ENCODE data around the gene FKBP9. TPM values are rescaled to one million over a fixed set of nuclear protein-coding genes. Genes with fewer than 3 reads are reported as not detected.

FKBP9 gene
- total and polyA plus RNA-seq, 4 donors, result 55.0 to 193 (median 88.9) TPM

DNA sequence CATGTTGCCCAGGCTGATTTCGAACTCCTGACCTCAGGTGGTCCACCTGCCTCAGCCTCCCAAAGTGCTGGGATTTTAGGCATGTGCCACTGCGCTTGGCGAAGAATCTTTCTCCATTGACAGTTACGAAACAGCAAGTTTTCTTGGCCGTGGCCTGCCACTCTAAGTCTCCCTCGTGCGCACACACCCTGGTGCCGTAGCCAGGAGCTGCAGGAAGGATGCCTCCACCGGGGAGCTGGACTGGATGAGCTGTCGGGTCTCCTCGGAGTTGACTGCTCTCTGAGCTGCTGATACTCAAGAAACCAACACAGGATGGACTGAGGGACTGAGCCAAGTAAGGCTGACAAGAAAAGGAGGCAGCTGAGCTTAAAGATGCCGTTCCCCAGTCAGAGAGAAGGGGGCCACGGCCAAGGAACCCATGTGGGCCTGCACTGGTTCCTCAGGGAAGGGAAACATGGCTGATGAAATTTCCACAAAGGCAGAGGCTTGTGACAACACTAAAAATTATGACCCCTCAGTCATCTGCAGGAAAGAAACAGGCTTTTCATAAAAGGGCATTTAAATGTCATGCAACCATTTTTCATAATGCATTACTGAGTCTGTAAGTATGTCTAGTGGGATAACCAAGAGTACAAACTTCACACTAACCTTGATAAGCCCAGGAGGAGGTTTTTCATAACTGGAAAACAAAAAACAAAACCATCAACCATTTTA is 27.7 kb upstream of the FKBP9 start:
- H3K4me3 ChIP-seq (ENCODE audit: low read length in 2 of 2), result no peak overlapping the region
- no peaks in the 10 kb centered on the region for H3K4me1 ChIP-seq (ENCODE audit: control insufficient read depth in 1 of 2, insufficient read depth in 2 of 2, low read length in 2 of 2)
- intact Hi-C loops (cut with DNase I), result no loop called here
- DNase-seq (no peak), ATAC-seq (ENCODE audit: low FRiP score) (no peak)
- H3K27ac ChIP-seq (ENCODE audit: low read depth in 1 of 2, low read length in 2 of 2), result no peak overlapping the region
- no peaks in the 10 kb centered on the region for H3K27me3 ChIP-seq (ENCODE audit: control insufficient read depth in 1 of 2, insufficient read depth in 2 of 2, low read length in 1 of 2)
- H3K36me3 ChIP-seq (ENCODE audit: control insufficient read depth in 1 of 2, insufficient read depth in 2 of 2, low read length in 1 of 2), result peaks cover 4 to 8% of the 10 kb centered on the region in 2 donors
- H3K9me3 ChIP-seq (ENCODE audit: control insufficient read depth, low read length), result no peaks in the 10 kb centered on the region
- WGBS, 2 donors, result 80 to 81% methylated on average over 13 of the region's 13 CpGs

DNA sequence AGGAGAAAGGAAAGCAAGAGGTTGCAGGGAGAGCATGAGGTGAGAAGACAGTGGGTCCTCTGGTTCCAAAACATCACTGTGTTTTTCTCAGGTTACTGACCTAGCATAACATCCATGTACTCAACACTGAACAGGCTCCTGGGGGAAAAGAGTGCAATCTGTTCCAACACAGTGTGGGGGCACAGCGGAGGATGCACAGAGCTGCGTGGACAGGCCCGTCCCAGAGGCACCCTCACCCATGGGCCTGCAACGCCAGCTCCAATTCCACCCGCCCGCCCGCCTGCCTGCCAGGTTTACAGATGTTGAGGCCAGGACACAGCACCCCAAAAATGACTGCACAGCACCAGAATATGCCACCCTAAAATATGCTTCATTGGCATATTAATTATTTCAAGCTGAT is 26.9 kb upstream of the FKBP9 start:
- no peak overlapping the region for H3K4me3 ChIP-seq (ENCODE audit: low read length in 2 of 2)
- H3K36me3 ChIP-seq (ENCODE audit: control insufficient read depth in 1 of 2, insufficient read depth in 2 of 2, low read length in 1 of 2), result peaks cover 4 to 8% of the 10 kb centered on the region in 2 donors
- H3K4me1 ChIP-seq (ENCODE audit: control insufficient read depth in 1 of 2, insufficient read depth in 2 of 2, low read length in 2 of 2), result no peaks in the 10 kb centered on the region
- no peaks in the 10 kb centered on the region for H3K9me3 ChIP-seq (ENCODE audit: control insufficient read depth, low read length)
- intact Hi-C loops (cut with DNase I), result no loop called here
- no peaks in the 10 kb centered on the region for H3K27me3 ChIP-seq (ENCODE audit: control insufficient read depth in 1 of 2, insufficient read depth in 2 of 2, low read length in 1 of 2)
- ATAC-seq (ENCODE audit: low FRiP score) (no peak), DNase-seq (no peak)
- WGBS, 2 donors, result 90 to 91% methylated on average over 7 of the region's 7 CpGs
- H3K27ac ChIP-seq (ENCODE audit: low read depth in 1 of 2, low read length in 2 of 2), result no peak overlapping the region

DNA sequence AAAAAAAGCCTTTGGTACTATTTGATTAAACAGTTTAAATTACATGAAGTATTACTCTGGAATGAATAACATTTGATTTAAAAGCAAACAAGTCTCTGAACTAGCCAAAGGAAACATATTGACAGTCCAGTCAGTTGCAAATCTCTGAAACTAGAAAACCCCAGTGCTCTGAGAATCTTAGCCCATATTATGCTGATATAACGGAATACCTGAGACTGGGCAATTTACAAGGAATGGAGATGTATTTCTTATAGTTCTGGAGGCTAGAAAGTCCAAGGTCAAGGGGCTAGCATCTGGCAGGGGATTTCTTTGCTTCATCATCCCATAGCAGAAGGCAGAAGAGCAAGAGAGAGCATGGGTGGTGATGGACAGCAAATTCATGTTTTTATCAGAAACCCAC is 21.7 kb upstream of the FKBP9 start:
- Histone ChIP-seq H3K4me3 (ENCODE audit: low read length in 2 of 2) (no peak overlapping the region), H3K27me3 (ENCODE audit: control insufficient read depth in 1 of 2, insufficient read depth in 2 of 2, low read length in 1 of 2) (no peaks in the 10 kb centered on the region), H3K4me1 (ENCODE audit: control insufficient read depth in 1 of 2, insufficient read depth in 2 of 2, low read length in 2 of 2) (peaks cover 7 to 8% of the 10 kb centered on the region in 2 donors), H3K27ac (ENCODE audit: low read depth in 1 of 2, low read length in 2 of 2) (no peak overlapping the region), H3K9me3 (ENCODE audit: control insufficient read depth, low read length) (no peaks in the 10 kb centered on the region), H3K36me3 (ENCODE audit: control insufficient read depth in 1 of 2, insufficient read depth in 2 of 2, low read length in 1 of 2) (peaks cover 0 to 5% of the 10 kb centered on the region in 2 donors)
- intact Hi-C loops (cut with DNase I), result loop anchor here in 1 of 2 donors (5.0 kb wide), 1 partner anchor 43 kb away; the partner anchor contains the start of gene KBTBD2
- DNase-seq (no peak), ATAC-seq (ENCODE audit: low FRiP score) (no peak)
- WGBS, 2 donors, result 48 to 67% methylated on average over 1 of the region's 1 CpG

DNA sequence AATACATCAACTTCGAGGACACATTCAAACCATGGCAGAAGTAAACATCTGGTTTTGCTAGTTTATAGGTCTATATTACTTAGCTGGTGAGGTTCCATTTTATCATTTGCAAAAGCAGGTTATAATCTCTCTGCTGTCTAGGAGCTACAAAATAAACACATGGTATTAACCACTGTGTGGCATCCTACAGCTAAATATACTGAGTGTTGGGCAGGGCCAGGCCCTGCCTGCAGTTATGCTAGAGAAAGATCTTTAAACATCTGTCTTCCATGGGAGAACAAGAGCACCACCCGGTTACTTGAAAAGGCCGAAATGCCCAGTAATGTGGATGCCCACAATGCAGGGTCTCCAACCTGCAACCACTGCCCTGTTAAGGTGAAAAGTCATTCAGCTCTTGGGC is 20.6 kb upstream of the FKBP9 start:
- Histone ChIP-seq H3K27me3 (ENCODE audit: control insufficient read depth in 1 of 2, insufficient read depth in 2 of 2, low read length in 1 of 2) (no peaks in the 10 kb centered on the region), H3K4me1 (ENCODE audit: control insufficient read depth in 1 of 2, insufficient read depth in 2 of 2, low read length in 2 of 2) (peaks cover 7 to 8% of the 10 kb centered on the region in 2 donors), H3K9me3 (ENCODE audit: control insufficient read depth, low read length) (no peaks in the 10 kb centered on the region), H3K4me3 (ENCODE audit: low read length in 2 of 2) (no peak overlapping the region), H3K36me3 (ENCODE audit: control insufficient read depth in 1 of 2, insufficient read depth in 2 of 2, low read length in 1 of 2) (peaks cover 0 to 2% of the 10 kb centered on the region in 2 donors), H3K27ac (ENCODE audit: low read depth in 1 of 2, low read length in 2 of 2) (no peak overlapping the region)
- 65 to 73% methylated on average over 3 of the region's 3 CpGs for WGBS, 2 donors
- intact Hi-C loops (cut with DNase I), result loop anchor here in 1 of 2 donors (5.0 kb wide), 1 partner anchor 44 kb away; the partner anchor contains the start of gene KBTBD2
- ATAC-seq (ENCODE audit: low FRiP score), result no peak
- no peak for DNase-seq

DNA sequence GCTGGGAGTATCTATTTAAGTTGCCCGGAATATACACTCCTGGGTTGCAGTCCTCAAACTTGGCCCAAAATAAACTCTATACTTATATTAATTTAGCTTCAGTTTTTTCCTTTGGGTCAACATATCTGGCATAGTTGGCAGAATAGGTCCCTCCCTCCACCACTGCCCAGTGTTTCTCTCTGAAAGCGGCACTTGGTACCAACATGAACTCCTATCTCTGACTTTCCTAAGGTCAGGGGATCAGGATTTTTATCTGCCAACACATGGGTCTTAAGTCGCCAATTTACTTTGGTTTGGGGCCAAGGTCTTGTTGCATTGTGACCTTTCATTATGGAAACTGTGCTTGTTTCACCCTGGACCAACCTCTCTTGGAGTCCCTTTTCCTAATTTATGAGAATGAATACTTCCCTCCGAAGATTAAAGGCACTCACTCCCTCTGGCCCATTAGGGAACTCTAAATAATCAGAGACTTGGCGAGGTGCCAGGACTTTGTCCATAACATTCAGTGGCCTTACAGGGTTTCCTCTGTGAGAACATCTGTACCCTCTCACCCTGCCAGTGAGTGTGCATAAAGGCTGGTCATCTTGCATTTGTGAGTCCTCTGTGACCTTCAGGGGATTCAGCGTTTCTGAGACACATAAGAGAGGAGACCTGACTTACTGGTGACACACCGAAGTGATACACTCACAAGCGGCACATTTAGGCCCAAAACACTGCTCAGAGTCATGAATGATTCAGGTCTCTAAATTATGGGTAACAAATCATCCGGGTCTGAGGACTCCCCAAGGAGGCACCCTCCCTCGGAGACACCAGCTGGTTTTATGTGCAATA is 19.7 kb upstream of the FKBP9 start:
- Histone ChIP-seq H3K27me3 (ENCODE audit: control insufficient read depth in 1 of 2, insufficient read depth in 2 of 2, low read length in 1 of 2) (no peaks in the 10 kb centered on the region), H3K36me3 (ENCODE audit: control insufficient read depth in 1 of 2, insufficient read depth in 2 of 2, low read length in 1 of 2) (peaks cover 0 to 2% of the 10 kb centered on the region in 2 donors), H3K9me3 (ENCODE audit: control insufficient read depth, low read length) (no peaks in the 10 kb centered on the region), H3K4me1 (ENCODE audit: control insufficient read depth in 1 of 2, insufficient read depth in 2 of 2, low read length in 2 of 2) (peaks cover 7 to 8% of the 10 kb centered on the region in 2 donors), H3K27ac (ENCODE audit: low read depth in 1 of 2, low read length in 2 of 2) (no peak overlapping the region), H3K4me3 (ENCODE audit: low read length in 2 of 2) (no peak overlapping the region)
- intact Hi-C loops (cut with DNase I), result loop anchor here in 1 of 2 donors (5.0 kb wide), 1 partner anchor 45 kb away; the partner anchor contains the start of gene KBTBD2
- peak in 1 of 2 donors; percentile 54 for DNase-seq
- no peak for ATAC-seq (ENCODE audit: low FRiP score)
- 38 to 44% methylated on average over 10 of the region's 10 CpGs for WGBS, 2 donors

DNA sequence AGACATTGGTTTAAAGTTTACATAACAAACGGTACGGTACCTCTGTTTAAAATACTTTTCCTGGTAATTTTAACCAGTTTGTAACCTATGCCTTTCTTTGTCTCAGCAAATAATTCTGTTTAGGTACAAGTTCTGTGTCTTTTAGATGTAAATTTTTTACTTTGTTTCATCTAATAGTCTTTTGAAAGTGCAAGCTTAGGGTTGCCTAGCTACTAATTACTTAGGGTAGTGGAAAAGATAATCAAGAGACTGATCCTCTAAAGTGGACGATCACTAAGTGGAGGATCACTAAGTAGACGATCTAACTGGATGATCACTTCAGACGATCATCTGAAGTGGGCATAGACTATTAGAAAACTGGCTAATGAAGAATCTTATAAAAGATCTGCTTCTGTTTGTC is 16.1 kb upstream of the FKBP9 start:
- H3K36me3 ChIP-seq (ENCODE audit: control insufficient read depth in 1 of 2, insufficient read depth in 2 of 2, low read length in 1 of 2), result no peaks in the 10 kb centered on the region
- intact Hi-C loops (cut with DNase I), result no loop called here
- no peaks in the 10 kb centered on the region for H3K9me3 ChIP-seq (ENCODE audit: control insufficient read depth, low read length)
- peaks cover 5 to 7% of the 10 kb centered on the region in 2 donors for H3K4me1 ChIP-seq (ENCODE audit: control insufficient read depth in 1 of 2, insufficient read depth in 2 of 2, low read length in 2 of 2)
- H3K4me3 ChIP-seq (ENCODE audit: low read length in 2 of 2), result peak overlapping the region in 1 of 2 donors; percentile 92
- WGBS, 2 donors, result 21 to 26% methylated on average over 5 of the region's 5 CpGs
- DNase-seq (no peak), ATAC-seq (ENCODE audit: low FRiP score) (no peak)
- H3K27ac ChIP-seq (ENCODE audit: low read depth in 1 of 2, low read length in 2 of 2), result peak overlapping the region in 1 of 2 donors; percentile 3
- no peaks in the 10 kb centered on the region for H3K27me3 ChIP-seq (ENCODE audit: control insufficient read depth in 1 of 2, insufficient read depth in 2 of 2, low read length in 1 of 2)

DNA sequence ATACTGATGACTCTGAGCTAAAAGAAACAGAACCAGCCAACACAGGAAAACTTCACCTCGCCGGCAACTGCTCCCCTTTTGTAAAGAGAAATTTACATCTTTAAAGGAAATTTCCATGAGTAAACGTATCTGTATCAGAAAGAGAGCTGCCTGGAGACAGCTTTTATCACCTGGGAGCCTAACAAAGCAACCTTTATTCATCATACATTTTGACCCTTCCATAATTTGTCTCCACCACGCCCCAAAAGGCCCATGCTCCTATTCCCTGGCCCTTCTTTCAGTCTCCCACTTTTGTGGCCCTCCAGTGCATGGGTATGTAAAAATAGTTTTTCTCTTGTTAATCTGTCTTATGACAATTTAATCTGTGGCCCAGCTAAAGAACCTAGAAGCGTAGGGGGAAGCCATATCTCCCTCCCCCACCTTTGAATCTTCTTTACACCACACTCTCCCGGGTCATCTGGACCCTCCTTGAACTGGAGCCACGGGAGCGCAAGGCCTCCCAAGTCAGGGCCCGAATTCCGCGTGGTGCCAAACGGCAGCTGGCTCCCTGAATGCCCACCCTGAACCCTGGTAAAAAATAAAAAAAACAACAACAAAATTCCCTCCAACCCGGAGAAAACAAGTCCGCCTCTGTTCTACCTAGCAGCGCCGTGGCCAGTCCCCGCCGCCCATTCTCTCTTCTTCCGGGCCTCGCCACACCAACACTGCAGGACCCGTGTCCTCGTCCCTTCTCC is 15.4 kb upstream of the FKBP9 start:
- ATAC-seq (ENCODE audit: low FRiP score) (peak; percentile 19), DNase-seq (no peak)
- Histone ChIP-seq H3K27ac (ENCODE audit: low read depth in 1 of 2, low read length in 2 of 2) (peak overlapping the region; percentile 3 to 65), H3K4me1 (ENCODE audit: control insufficient read depth in 1 of 2, insufficient read depth in 2 of 2, low read length in 2 of 2) (peaks cover 5% of the 10 kb centered on the region in 2 donors), H3K36me3 (ENCODE audit: control insufficient read depth in 1 of 2, insufficient read depth in 2 of 2, low read length in 1 of 2) (no peaks in the 10 kb centered on the region), H3K9me3 (ENCODE audit: control insufficient read depth, low read length) (no peaks in the 10 kb centered on the region), H3K4me3 (ENCODE audit: low read length in 2 of 2) (peak overlapping the region; percentile 61 to 92), H3K27me3 (ENCODE audit: control insufficient read depth in 1 of 2, insufficient read depth in 2 of 2, low read length in 1 of 2) (no peaks in the 10 kb centered on the region)
- WGBS, 2 donors, result 2 to 3% methylated on average over 22 of the region's 22 CpGs
- intact Hi-C loops (cut with DNase I), result loop anchor here in 1 of 2 donors (2.0 kb wide), 2 partner anchors 49 to 95 kb away; no protein-coding TSS in a partner anchor
